HG02610 (cell line): ENCODE data around the gene H19.

Experiments
- ATAC-seq: cut with Tn5 transposase; IDR thresholded peaks from one replicate; pipeline ENCODE4 v1.9.1; 2021; ENCODE audit warnings: mild to moderate bottlenecking, moderate library complexity; ENCODE audit not compliant: unreplicated experiment

Gene H19

GRCh38 chr11:1947592-1948237, 49.9 kb downstream of the H19 start:
- ATAC-seq = no peak

- ATAC-seq = no peak
These were observed 50.7 kb downstream of the H19 start, which contains the start of gene MRPL23 for GRCh38 chr11:1946812-1947484. TSS of gene MRPL23 (plus strand) at chr11:1947332. CDS start at chr11:1947363, 31 bp downstream.
